HG02885 (cell line): ENCODE measurements around the gene GMCL2.
"Not testable (repeated sequence)": the region's sequence is repeated elsewhere in the genome, so short reads cannot be mapped to it uniquely, and the experiment has no call there.

Experiments used
- ATAC-seq: cut with Tn5 transposase; IDR thresholded peaks from one replicate; pipeline ENCODE4 v1.9.1; 2021; ENCODE audit warnings: mild to moderate bottlenecking; ENCODE audit not compliant: unreplicated experiment, poor library complexity

GMCL2 gene

GRCh38 chr5:178187014-178187413 lies at the start of gene GMCL2:
Gene GMCL2, minus strand, starts transcription at chr5:178187371. Its CDS starts 72 bp downstream, at chr5:178187299.
- ATAC-seq, result no peak

GRCh38 chr5:178236679-178237078 lies 49.5 kb upstream of the GMCL2 start:
- ATAC-seq, result no peak

GRCh38 chr5:178236126-178236525 lies 49.0 kb upstream of the GMCL2 start:
- no peak for ATAC-seq

- no peak for ATAC-seq
Observed at GRCh38 chr5:178235588-178235974, 48.4 kb upstream of the GMCL2 start.

- ATAC-seq, result peak; percentile 27
Observed at GRCh38 chr5:178234750-178235587, 47.8 kb upstream of the GMCL2 start.

GRCh38 chr5:178234121-178234749 lies 47.1 kb upstream of the GMCL2 start:
- ATAC-seq, result no peak

- ATAC-seq, result no peak
Observed at GRCh38 chr5:178232920-178233429, 45.8 kb upstream of the GMCL2 start.

GRCh38 chr5:178232124-178232919 lies 45.2 kb upstream of the GMCL2 start, which contains the start of gene PHYKPL:
Gene PHYKPL, minus strand, starts transcription at chr5:178232802. Its CDS starts 252 bp downstream, at chr5:178232550.
- peak; percentile 69 for ATAC-seq

GRCh38 chr5:178231539-178232123 lies 44.5 kb upstream of the GMCL2 start:
- ATAC-seq, result no peak

- no peak for ATAC-seq
Observed at GRCh38 chr5:178230879-178231538, 43.8 kb upstream of the GMCL2 start.

GRCh38 chr5:178229861-178230260 lies 42.7 kb upstream of the GMCL2 start:
- ATAC-seq, result no peak

GRCh38 chr5:178229111-178229510 lies 41.9 kb upstream of the GMCL2 start:
- not testable (repeated sequence) for ATAC-seq

GRCh38 chr5:178228609-178229008 lies 41.4 kb upstream of the GMCL2 start:
- ATAC-seq, result no peak

GRCh38 chr5:178227929-178228328 lies 40.8 kb upstream of the GMCL2 start:
- no peak for ATAC-seq

- ATAC-seq, result no peak
Observed at GRCh38 chr5:178227138-178227659, 40.0 kb upstream of the GMCL2 start.

GRCh38 chr5:178225174-178225573 lies 38.0 kb upstream of the GMCL2 start:
- no peak for ATAC-seq

- no peak for ATAC-seq
Observed at GRCh38 chr5:178224403-178224802, 37.2 kb upstream of the GMCL2 start.

- ATAC-seq, result no peak
Observed at GRCh38 chr5:178223828-178224335, 36.7 kb upstream of the GMCL2 start.

GRCh38 chr5:178223196-178223773 lies 36.1 kb upstream of the GMCL2 start:
- no peak for ATAC-seq
